Measurements from ENCODE around the gene C17orf114.

DNA sequence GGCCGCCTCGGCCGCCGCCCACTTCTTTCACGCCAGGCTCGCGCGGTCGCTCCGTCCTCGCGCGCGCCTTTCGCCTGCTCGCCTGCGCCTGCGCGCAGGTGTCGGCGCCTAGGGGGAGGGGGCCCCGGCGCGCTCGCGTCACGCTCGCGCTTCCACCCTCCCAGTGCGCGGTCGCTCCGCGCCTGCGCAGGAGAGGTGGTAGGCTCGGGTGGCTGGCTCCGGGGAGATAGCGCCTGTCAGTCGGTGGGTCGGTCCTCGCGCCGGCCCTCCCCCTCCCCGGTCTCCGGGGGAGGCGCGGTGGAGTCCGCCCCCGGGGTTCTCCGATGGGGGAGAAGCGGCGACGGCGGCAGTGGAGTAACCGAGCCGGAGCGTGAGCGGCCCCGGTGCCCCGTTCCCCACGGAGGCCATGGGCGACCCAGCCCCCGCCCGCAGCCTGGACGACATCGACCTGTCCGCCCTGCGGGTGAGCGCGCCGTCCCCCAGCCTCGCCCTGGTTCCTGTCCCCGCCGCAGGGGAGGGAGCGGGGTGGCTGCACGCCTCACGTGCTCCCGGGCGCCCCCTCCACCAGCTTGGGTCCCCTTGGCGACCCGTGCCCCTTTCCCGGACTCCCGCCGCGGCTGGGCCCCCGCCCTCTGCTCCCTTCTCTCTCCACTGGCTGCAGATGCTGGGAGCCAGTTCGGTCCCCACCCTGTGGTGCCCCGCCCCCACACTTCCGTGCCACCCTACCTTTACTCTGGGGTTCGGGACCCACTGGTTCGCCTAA, 31.2 kb upstream of the C17orf114 start, which contains the start of gene MINK1:
- TF ChIP-seq, protein P1, sequence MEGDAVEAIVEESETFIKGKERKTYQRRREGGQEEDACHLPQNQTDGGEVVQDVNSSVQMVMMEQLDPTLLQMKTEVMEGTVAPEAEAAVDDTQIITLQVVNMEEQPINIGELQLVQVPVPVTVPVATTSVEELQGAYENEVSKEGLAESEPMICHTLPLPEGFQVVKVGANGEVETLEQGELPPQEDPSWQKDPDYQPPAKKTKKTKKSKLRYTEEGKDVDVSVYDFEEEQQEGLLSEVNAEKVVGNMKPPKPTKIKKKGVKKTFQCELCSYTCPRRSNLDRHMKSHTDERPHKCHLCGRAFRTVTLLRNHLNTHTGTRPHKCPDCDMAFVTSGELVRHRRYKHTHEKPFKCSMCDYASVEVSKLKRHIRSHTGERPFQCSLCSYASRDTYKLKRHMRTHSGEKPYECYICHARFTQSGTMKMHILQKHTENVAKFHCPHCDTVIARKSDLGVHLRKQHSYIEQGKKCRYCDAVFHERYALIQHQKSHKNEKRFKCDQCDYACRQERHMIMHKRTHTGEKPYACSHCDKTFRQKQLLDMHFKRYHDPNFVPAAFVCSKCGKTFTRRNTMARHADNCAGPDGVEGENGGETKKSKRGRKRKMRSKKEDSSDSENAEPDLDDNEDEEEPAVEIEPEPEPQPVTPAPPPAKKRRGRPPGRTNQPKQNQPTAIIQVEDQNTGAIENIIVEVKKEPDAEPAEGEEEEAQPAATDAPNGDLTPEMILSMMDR (IDR thresholded peaks at IDR 0.05; ENCODE audit: low read length): no peak
- TF ChIP-seq EZH2phosphoT487 (IDR thresholded peaks at IDR 0.05; ENCODE audit: low read length) (no peak), EZH2 (optimal IDR thresholded peaks at IDR 0.05; ENCODE audit: low read depth, low read length) (no peak)

Measured in MM.1S (cell line).